ENCODE data around the gene CFAP68. TPM values are rescaled to one million over a fixed set of nuclear protein-coding genes. Genes with fewer than 3 reads are reported as not detected.

The CFAP68 gene
- total and polyA plus RNA-seq, 2 of the 13 experiments (the other 11 are each of a cell fraction or from before 2014, with no cell fraction given), result 22.2 to 25.6 TPM

DNA sequence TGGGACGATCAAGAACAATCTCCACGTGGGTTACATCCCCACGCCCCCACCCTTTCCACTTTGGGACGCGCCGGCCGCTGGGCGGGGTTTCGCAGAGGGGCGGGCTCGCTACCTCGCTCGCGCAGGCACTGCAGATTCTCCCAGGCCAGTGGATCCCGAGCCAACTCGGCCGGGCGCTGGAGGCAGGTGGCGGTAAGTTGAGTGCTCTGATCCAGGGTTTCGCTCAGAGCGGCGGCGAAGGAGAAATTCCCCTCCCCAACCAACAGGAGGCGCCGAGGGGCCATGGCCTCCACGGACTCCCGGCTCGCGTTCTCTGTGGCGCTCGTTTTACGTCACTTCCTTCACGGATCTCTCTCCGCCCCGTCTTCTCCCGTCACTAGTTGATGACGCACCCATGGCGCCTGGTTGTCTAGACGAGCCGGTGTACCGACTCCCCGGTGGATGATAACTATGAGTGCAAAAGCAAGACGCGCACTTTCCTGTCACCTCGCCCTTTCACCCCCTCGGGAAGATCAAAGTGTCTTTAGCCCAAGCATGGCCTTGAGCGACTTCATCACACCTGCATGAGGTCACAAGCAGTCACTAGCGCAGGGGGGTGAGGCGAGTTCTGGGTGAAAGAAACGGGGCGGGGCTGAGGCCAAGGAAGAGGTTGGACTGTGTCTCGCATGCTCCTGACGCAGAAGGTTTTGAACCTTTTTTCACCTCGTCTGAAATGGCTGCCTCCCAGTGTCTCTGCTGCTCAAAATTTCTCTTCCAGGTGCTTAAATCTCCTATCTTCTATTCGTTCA is at the start of gene CFAP68, which contains the start of gene FDXACB1 (continued):
- TF ChIP-seq, protein P1, sequence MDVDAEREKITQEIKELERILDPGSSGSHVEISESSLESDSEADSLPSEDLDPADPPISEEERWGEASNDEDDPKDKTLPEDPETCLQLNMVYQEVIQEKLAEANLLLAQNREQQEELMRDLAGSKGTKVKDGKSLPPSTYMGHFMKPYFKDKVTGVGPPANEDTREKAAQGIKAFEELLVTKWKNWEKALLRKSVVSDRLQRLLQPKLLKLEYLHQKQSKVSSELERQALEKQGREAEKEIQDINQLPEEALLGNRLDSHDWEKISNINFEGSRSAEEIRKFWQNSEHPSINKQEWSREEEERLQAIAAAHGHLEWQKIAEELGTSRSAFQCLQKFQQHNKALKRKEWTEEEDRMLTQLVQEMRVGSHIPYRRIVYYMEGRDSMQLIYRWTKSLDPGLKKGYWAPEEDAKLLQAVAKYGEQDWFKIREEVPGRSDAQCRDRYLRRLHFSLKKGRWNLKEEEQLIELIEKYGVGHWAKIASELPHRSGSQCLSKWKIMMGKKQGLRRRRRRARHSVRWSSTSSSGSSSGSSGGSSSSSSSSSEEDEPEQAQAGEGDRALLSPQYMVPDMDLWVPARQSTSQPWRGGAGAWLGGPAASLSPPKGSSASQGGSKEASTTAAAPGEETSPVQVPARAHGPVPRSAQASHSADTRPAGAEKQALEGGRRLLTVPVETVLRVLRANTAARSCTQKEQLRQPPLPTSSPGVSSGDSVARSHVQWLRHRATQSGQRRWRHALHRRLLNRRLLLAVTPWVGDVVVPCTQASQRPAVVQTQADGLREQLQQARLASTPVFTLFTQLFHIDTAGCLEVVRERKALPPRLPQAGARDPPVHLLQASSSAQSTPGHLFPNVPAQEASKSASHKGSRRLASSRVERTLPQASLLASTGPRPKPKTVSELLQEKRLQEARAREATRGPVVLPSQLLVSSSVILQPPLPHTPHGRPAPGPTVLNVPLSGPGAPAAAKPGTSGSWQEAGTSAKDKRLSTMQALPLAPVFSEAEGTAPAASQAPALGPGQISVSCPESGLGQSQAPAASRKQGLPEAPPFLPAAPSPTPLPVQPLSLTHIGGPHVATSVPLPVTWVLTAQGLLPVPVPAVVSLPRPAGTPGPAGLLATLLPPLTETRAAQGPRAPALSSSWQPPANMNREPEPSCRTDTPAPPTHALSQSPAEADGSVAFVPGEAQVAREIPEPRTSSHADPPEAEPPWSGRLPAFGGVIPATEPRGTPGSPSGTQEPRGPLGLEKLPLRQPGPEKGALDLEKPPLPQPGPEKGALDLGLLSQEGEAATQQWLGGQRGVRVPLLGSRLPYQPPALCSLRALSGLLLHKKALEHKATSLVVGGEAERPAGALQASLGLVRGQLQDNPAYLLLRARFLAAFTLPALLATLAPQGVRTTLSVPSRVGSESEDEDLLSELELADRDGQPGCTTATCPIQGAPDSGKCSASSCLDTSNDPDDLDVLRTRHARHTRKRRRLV (CRISPR knock-in tag; IDR thresholded peaks at IDR 0.05), result peak; percentile 90; the same call in 1 of the 2 replicates
- TF ChIP-seq MEF2D (CRISPR knock-in tag; IDR thresholded peaks at IDR 0.05), result peak; percentile 85
- TF ChIP-seq SP2 (CRISPR knock-in tag; IDR thresholded peaks at IDR 0.05), result peak; percentile 57
- TF ChIP-seq MED1 (CRISPR knock-in tag; IDR thresholded peaks at IDR 0.05), result peak; percentile 85
- no peak for TF ChIP-seq ZBTB1 (CRISPR knock-in tag; IDR thresholded peaks at IDR 0.05; ENCODE audit: borderline replicate concordance)
- TF ChIP-seq, protein P2, sequence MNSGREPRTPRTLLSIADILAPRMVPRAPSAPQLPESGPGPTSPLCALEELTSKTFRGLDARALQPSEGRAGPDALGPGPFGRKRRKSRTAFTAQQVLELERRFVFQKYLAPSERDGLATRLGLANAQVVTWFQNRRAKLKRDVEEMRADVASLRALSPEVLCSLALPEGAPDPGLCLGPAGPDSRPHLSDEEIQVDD (CRISPR knock-in tag; IDR thresholded peaks at IDR 0.05; ENCODE audit: borderline replicate concordance), result no peak
- peak; percentile 19; the same call in 1 of the 2 replicates for TF ChIP-seq BORCS8-MEF2B (CRISPR knock-in tag; IDR thresholded peaks at IDR 0.05)
- no peak for TF ChIP-seq JARID2 (CRISPR knock-in tag; IDR thresholded peaks at IDR 0.05; ENCODE audit: insufficient replicate concordance)
- no peak for TF ChIP-seq PTBP1 (IDR thresholded peaks at IDR 0.05; ENCODE audit: low read depth, low read length, poor library complexity, severe bottlenecking)
- no peak; the same call in none of the 2 replicates for TF ChIP-seq GFI1 (CRISPR knock-in tag; IDR thresholded peaks at IDR 0.05; ENCODE audit: borderline replicate concordance)
- TF ChIP-seq, protein P3, sequence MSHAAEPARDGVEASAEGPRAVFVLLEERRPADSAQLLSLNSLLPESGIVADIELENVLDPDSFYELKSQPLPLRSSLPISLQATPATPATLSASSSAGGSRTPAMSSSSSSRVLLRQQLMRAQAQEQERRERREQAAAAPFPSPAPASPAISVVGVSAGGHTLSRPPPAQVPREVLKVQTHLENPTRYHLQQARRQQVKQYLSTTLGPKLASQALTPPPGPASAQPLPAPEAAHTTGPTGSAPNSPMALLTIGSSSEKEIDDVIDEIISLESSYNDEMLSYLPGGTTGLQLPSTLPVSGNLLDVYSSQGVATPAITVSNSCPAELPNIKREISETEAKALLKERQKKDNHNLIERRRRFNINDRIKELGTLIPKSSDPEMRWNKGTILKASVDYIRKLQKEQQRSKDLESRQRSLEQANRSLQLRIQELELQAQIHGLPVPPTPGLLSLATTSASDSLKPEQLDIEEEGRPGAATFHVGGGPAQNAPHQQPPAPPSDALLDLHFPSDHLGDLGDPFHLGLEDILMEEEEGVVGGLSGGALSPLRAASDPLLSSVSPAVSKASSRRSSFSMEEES (CRISPR knock-in tag; IDR thresholded peaks at IDR 0.05), result 0 out of 2 replicates have a peak, but pooled peaks have one; percentile 15
- TF ChIP-seq ETV6 (CRISPR knock-in tag; conservative IDR thresholded peaks at IDR 0.05), result no peak
- no peak for TF ChIP-seq NONO (IDR thresholded peaks at IDR 0.05)
- peak; percentile 70 for TF ChIP-seq NONO (CRISPR knock-in tag; conservative IDR thresholded peaks at IDR 0.05)
- TF ChIP-seq NBN (conservative IDR thresholded peaks at IDR 0.05), result no peak
- no peak; the same call in 1 of the 2 replicates for TF ChIP-seq ZNF703 (CRISPR knock-in tag; IDR thresholded peaks at IDR 0.05; ENCODE audit: borderline replicate concordance)
- TF ChIP-seq BRCA1 (CRISPR knock-in tag; IDR thresholded peaks at IDR 0.05), result no peak
- peak; percentile 86; the same call in 1 of the 2 replicates for TF ChIP-seq KDM3A (CRISPR knock-in tag; IDR thresholded peaks at IDR 0.05; ENCODE audit: low read depth)
- TF ChIP-seq, protein P4, sequence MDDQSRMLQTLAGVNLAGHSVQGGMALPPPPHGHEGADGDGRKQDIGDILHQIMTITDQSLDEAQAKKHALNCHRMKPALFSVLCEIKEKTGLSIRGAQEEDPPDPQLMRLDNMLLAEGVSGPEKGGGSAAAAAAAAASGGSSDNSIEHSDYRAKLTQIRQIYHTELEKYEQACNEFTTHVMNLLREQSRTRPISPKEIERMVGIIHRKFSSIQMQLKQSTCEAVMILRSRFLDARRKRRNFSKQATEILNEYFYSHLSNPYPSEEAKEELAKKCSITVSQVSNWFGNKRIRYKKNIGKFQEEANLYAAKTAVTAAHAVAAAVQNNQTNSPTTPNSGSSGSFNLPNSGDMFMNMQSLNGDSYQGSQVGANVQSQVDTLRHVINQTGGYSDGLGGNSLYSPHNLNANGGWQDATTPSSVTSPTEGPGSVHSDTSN (CRISPR knock-in tag; IDR thresholded peaks at IDR 0.05; ENCODE audit: borderline replicate concordance), result no peak
- TF ChIP-seq, protein P5, sequence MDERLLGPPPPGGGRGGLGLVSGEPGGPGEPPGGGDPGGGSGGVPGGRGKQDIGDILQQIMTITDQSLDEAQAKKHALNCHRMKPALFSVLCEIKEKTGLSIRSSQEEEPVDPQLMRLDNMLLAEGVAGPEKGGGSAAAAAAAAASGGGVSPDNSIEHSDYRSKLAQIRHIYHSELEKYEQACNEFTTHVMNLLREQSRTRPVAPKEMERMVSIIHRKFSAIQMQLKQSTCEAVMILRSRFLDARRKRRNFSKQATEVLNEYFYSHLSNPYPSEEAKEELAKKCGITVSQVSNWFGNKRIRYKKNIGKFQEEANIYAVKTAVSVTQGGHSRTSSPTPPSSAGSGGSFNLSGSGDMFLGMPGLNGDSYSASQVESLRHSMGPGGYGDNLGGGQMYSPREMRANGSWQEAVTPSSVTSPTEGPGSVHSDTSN (CRISPR knock-in tag; IDR thresholded peaks at IDR 0.05), result no peak
- TF ChIP-seq HNF4A (CRISPR knock-in tag; IDR thresholded peaks at IDR 0.05), result peak; percentile 58; the same call in 1 of the 2 replicates
